Activated B cell treated with CpG ODN at 0.5 μM for 24 hours (primary cell): ENCODE measurements around the gene LUZP2. TPM values are rescaled to one million over a fixed set of nuclear protein-coding genes. Genes with fewer than 3 reads are reported as not detected.
"Not testable (repeated sequence)": the region's sequence is repeated elsewhere in the genome, so short reads cannot be mapped to it uniquely, and the experiment has no call there.

ENCODE experiments used
- ATAC-seq: fragments of 200-7000 bp; cut with Tn5 transposase; one replicate; pipeline ENCODE4 v1.10.0; 2021; ENCODE audit warnings: low read depth, mild to moderate bottlenecking, moderate library complexity
- CTCF ChIA-PET: fragments of 350-600 bp; sonication (Branson Sonifier 250); formaldehyde crosslinking; loops from one replicate; lab custom pipeline; 2021; ENCODE audit warnings: antibody characterized with exemption; lab: Charles Lee
- POLR2A ChIA-PET: fragments of 350-600 bp; sonication (Branson Sonifier 250); formaldehyde crosslinking; loops from one replicate; lab custom pipeline; 2021; ENCODE audit warnings: antibody characterized with exemption; lab: Charles Lee
- DNase-seq: peaks from one replicate; pipeline ENCODE4 v3.0.0; 2022
- H3K27ac Mint-ChIP-seq: one replicate; pipeline ENCODE4 v1.8.0; 2020; ENCODE audit warnings: mixed read lengths
- H3K27me3 Mint-ChIP-seq: one replicate; pipeline ENCODE4 v1.8.0; 2021; ENCODE audit warnings: mixed read lengths
- H3K36me3 Mint-ChIP-seq: one replicate; pipeline ENCODE4 v1.8.0; 2021; ENCODE audit warnings: low read depth, mixed read lengths
- H3K4me1 Mint-ChIP-seq: one replicate; pipeline ENCODE4 v1.8.0; 2021; ENCODE audit warnings: mixed read lengths
- H3K4me3 Mint-ChIP-seq: one replicate; pipeline ENCODE4 v1.8.0; 2020; ENCODE audit warnings: mild to moderate bottlenecking, mixed read lengths
- H3K9me3 Mint-ChIP-seq: one replicate; pipeline ENCODE4 v1.8.0; 2020; ENCODE audit warnings: mixed read lengths
- CTCF ChIP-seq: fragments of 200-600 bp; IDR thresholded peaks from one replicate; pipeline ENCODE4 v1.8.0; 2022; ENCODE audit warnings: antibody characterized with exemption, mild to moderate bottlenecking
- intact Hi-C: fragments of 100-400 bp; cut with micrococcal nuclease; formaldehyde crosslinking; loops from one replicate; pipeline ENCODE4 v1.15.1; 2024
- total RNA-seq: library from RNA; stranded (reverse); gene quantifications from 2 replicates; pipeline ENCODE4 v1.2.3, GENCODE V29; 2022

Gene LUZP2
- total RNA-seq, 1 donor from 2014 or later, result not detected

GRCh38 chr11:24965748-24966147 is 468.9 kb downstream of the LUZP2 start:
- CTCF ChIA-PET, result no interaction called here

GRCh38 chr11:24993903-24994302 is 497.1 kb downstream of the LUZP2 start:
- intact Hi-C loops, CTCF ChIA-PET: not testable (repeated sequence)

More at GRCh38 chr11:24965748-24966147, 468.9 kb downstream of the LUZP2 start:
- DNase-seq (no peak), ATAC-seq (no peak)
- POLR2A ChIA-PET, result no interaction called here
- H3K27ac Mint-ChIP-seq, result no peak overlapping the region
- no peaks in the 10 kb centered on the region for H3K4me1 Mint-ChIP-seq
- no peaks in the 10 kb centered on the region for H3K36me3 Mint-ChIP-seq
- intact Hi-C loops, result no loop called here
- no peaks in the 10 kb centered on the region for H3K27me3 Mint-ChIP-seq
- peaks cover 3% of the 10 kb centered on the region for H3K9me3 Mint-ChIP-seq
- TF ChIP-seq CTCF, result no peak
- H3K4me3 Mint-ChIP-seq, result no peak overlapping the region

GRCh38 chr11:24999929-25000328 is 503.1 kb downstream of the LUZP2 start:
- H3K4me1 Mint-ChIP-seq, ATAC-seq, CTCF ChIA-PET, H3K27me3 Mint-ChIP-seq, H3K4me3 Mint-ChIP-seq, H3K36me3 Mint-ChIP-seq, H3K9me3 Mint-ChIP-seq, H3K27ac Mint-ChIP-seq, intact Hi-C loops, POLR2A ChIA-PET, DNase-seq: not testable (repeated sequence)

More at GRCh38 chr11:24993903-24994302, 497.1 kb downstream of the LUZP2 start:
- ATAC-seq, DNase-seq, H3K4me1 Mint-ChIP-seq, H3K27ac Mint-ChIP-seq, H3K27me3 Mint-ChIP-seq, POLR2A ChIA-PET, H3K9me3 Mint-ChIP-seq, H3K36me3 Mint-ChIP-seq, H3K4me3 Mint-ChIP-seq: not testable (repeated sequence)

GRCh38 chr11:25037431-25037830 is 540.6 kb downstream of the LUZP2 start:
- Mint-ChIP-seq H3K27me3 (no peaks in the 10 kb centered on the region), H3K9me3 (no peaks in the 10 kb centered on the region), H3K4me3 (no peak overlapping the region), H3K36me3 (no peaks in the 10 kb centered on the region), H3K4me1 (no peaks in the 10 kb centered on the region), H3K27ac (no peak overlapping the region)
- no peak for ATAC-seq
- no peak for DNase-seq
- ChIA-PET CTCF (no interaction called here), POLR2A (no interaction called here)
- intact Hi-C loops, result no loop called here
- no peak for TF ChIP-seq CTCF

GRCh38 chr11:25038131-25038530 is 541.3 kb downstream of the LUZP2 start:
- intact Hi-C loops, result no loop called here
- no peak overlapping the region for H3K4me3 Mint-ChIP-seq
- no peak overlapping the region for H3K27ac Mint-ChIP-seq
- no peaks in the 10 kb centered on the region for H3K36me3 Mint-ChIP-seq
- DNase-seq (no peak), ATAC-seq (no peak)
- ChIA-PET CTCF (no interaction called here), POLR2A (no interaction called here)
- no peaks in the 10 kb centered on the region for H3K9me3 Mint-ChIP-seq
- TF ChIP-seq CTCF, result no peak
- no peaks in the 10 kb centered on the region for H3K27me3 Mint-ChIP-seq
- no peaks in the 10 kb centered on the region for H3K4me1 Mint-ChIP-seq

- no peaks in the 10 kb centered on the region for H3K4me1 Mint-ChIP-seq
- CTCF ChIA-PET, result no interaction called here
- POLR2A ChIA-PET, result no interaction called here
- ATAC-seq (no peak), DNase-seq (no peak)
- H3K36me3 Mint-ChIP-seq, result no peaks in the 10 kb centered on the region
- no peaks in the 10 kb centered on the region for H3K9me3 Mint-ChIP-seq
- H3K27me3 Mint-ChIP-seq, result no peaks in the 10 kb centered on the region
- H3K27ac Mint-ChIP-seq, result no peak overlapping the region
- TF ChIP-seq CTCF, result no peak
- no peak overlapping the region for H3K4me3 Mint-ChIP-seq
- intact Hi-C loops, result no loop called here
Measured at GRCh38 chr11:25039165-25039564, 542.3 kb downstream of the LUZP2 start.
